ENCODE measurements around the gene MED14.
"Not testable (repeated sequence)": the region's sequence is repeated elsewhere in the genome, so short reads cannot be mapped to it uniquely, and the experiment has no call there.

Gene MED14
- 39.7 to 56.1 (median 52.9) reads per million in 3 experiments for total RNA-seq

- DNase-seq, result peak; percentile 97
Observed at GRCh38 chrX:40735325-40736169, at the start of gene MED14. Gene MED14 (minus strand): TSS chrX:40735542. CDS start chrX:40735412, 130 bp downstream.

- DNase-seq, result no peak
Observed at GRCh38 chrX:40784516-40785151, 49.3 kb upstream of the MED14 start.

- not testable (repeated sequence) for DNase-seq
Observed at GRCh38 chrX:40782644-40783259, 47.4 kb upstream of the MED14 start.

- DNase-seq, result no peak
Observed at GRCh38 chrX:40780951-40781350, 45.6 kb upstream of the MED14 start.

GRCh38 chrX:40780082-40780481, 44.7 kb upstream of the MED14 start:
- DNase-seq, result no peak

GRCh38 chrX:40778861-40779575, 43.7 kb upstream of the MED14 start:
- no peak for DNase-seq

- no peak for DNase-seq
Observed at GRCh38 chrX:40773809-40774208, 38.5 kb upstream of the MED14 start.

- DNase-seq, result no peak
Observed at GRCh38 chrX:40773188-40773587, 37.8 kb upstream of the MED14 start.

- no peak for DNase-seq
Observed at GRCh38 chrX:40772290-40772689, 36.9 kb upstream of the MED14 start.

GRCh38 chrX:40761762-40762161, 26.4 kb upstream of the MED14 start:
- DNase-seq, result no peak

- DNase-seq, result no peak
Observed at GRCh38 chrX:40759374-40759773, 24.0 kb upstream of the MED14 start.

- no peak for DNase-seq
Observed at GRCh38 chrX:40757058-40757457, 21.7 kb upstream of the MED14 start.

- DNase-seq, result no peak
Observed at GRCh38 chrX:40755291-40756249, 20.2 kb upstream of the MED14 start.

GRCh38 chrX:40749681-40750494, 14.5 kb upstream of the MED14 start:
- DNase-seq, result no peak

GRCh38 chrX:40748977-40749376, 13.6 kb upstream of the MED14 start:
- no peak for DNase-seq

- DNase-seq, result no peak
Observed at GRCh38 chrX:40746521-40746920, 11.2 kb upstream of the MED14 start.

- DNase-seq, result no peak
Observed at GRCh38 chrX:40736170-40736505, 796 bp upstream of the MED14 start.

GRCh38 chrX:40734971-40735324, 394 bp downstream of the MED14 start:
- DNase-seq, result no peak

GRCh38 chrX:40733706-40734105, 1.6 kb downstream of the MED14 start:
- no peak for DNase-seq

GRCh38 chrX:40732499-40732898, 2.8 kb downstream of the MED14 start:
- not testable (repeated sequence) for DNase-seq
